H9 (cell line): Measurements from ENCODE around the gene SS18L1. TPM values are rescaled to one million over a fixed set of nuclear protein-coding genes. Genes with fewer than 3 reads are reported as not detected.

Experiments
- DNase-seq: peaks from one replicate; pipeline ENCODE4 v3.0.0-alpha.2; 2017
- H2AFZ ChIP-seq: one replicate; pipeline ENCODE4 v1.6.1; 2013; ENCODE audit warnings: mild to moderate bottlenecking, low read length, control low read depth, moderate library complexity
- H2AK5ac ChIP-seq: 2 replicates; pipeline ENCODE4 v1.6.1; 2013; ENCODE audit warnings: low read length, control low read depth, mixed read lengths; ENCODE audit not compliant: insufficient read length
- H2BK120ac ChIP-seq: one replicate; pipeline ENCODE4 v1.6.1; 2013; ENCODE audit warnings: low read depth, mild to moderate bottlenecking, low read length, control low read depth, inconsistent platforms; ENCODE audit not compliant: poor library complexity, severe bottlenecking
- H2BK12ac ChIP-seq: 2 replicates; pipeline ENCODE4 v1.6.1; 2013; ENCODE audit warnings: low read length, control low read depth, mixed read lengths, low read depth; ENCODE audit not compliant: insufficient read length
- H2BK15ac ChIP-seq: 2 replicates; pipeline ENCODE4 v1.6.1; 2013; ENCODE audit warnings: low read depth, low read length, control low read depth
- H2BK20ac ChIP-seq: one replicate; pipeline ENCODE4 v1.6.1; 2013; ENCODE audit warnings: low read depth, mild to moderate bottlenecking, low read length, control low read depth, inconsistent platforms; ENCODE audit not compliant: poor library complexity, severe bottlenecking
- H2BK5ac ChIP-seq: 2 replicates; pipeline ENCODE4 v1.6.1; 2013; ENCODE audit warnings: low read length, control low read depth, mixed read lengths; ENCODE audit not compliant: insufficient read length
- H3K14ac ChIP-seq: 2 replicates; pipeline ENCODE4 v1.6.1; 2013; ENCODE audit warnings: low read length, control low read depth; ENCODE audit not compliant: insufficient read depth
- H3K18ac ChIP-seq: 2 replicates; pipeline ENCODE4 v1.6.1; 2013; ENCODE audit warnings: low read depth, mild to moderate bottlenecking, mixed read lengths, low read length, control low read depth; ENCODE audit not compliant: insufficient read length
- H3K23ac ChIP-seq: 2 replicates; pipeline ENCODE4 v1.6.1; 2013; ENCODE audit warnings: low read length, control low read depth, mixed read lengths, low read depth; ENCODE audit not compliant: insufficient read length
- H3K23me2 ChIP-seq: 2 replicates; pipeline ENCODE4 v1.6.1; 2013; ENCODE audit warnings: low read depth, mild to moderate bottlenecking, mixed read lengths, low read length, control low read depth; ENCODE audit not compliant: insufficient read length, poor library complexity, severe bottlenecking
- H3K27ac ChIP-seq: 2 replicates; pipeline ENCODE4 v1.5.1; 2013; ENCODE audit warnings: low read length, control low read depth, mixed read lengths, low read depth; ENCODE audit not compliant: insufficient read length
- H3K27me3 ChIP-seq: 2 replicates; pipeline ENCODE4 v1.6.1; 2013; ENCODE audit warnings: low read length, control low read depth, inconsistent platforms; ENCODE audit not compliant: insufficient read depth
- H3K4ac ChIP-seq: 2 replicates; pipeline ENCODE4 v1.6.1; 2013; ENCODE audit warnings: low read depth, mild to moderate bottlenecking, control low read depth, inconsistent platforms, low read length, moderate library complexity
- H3K4me1 ChIP-seq: 2 replicates; pipeline ENCODE4 v1.6.1; 2013; ENCODE audit warnings: low read length, control low read depth, inconsistent platforms; ENCODE audit not compliant: insufficient read depth
- H3K4me2 ChIP-seq: 2 replicates; pipeline ENCODE4 v1.6.1; 2013; ENCODE audit warnings: low read length, control low read depth, mixed read lengths; ENCODE audit not compliant: insufficient read length, insufficient read depth
- H3K56ac ChIP-seq: 2 replicates; pipeline ENCODE4 v1.6.1; 2013; ENCODE audit warnings: low read depth, mild to moderate bottlenecking, mixed read lengths, low read length, control low read depth; ENCODE audit not compliant: insufficient read length
- H3K79me1 ChIP-seq: 2 replicates; pipeline ENCODE4 v1.6.1; 2013; ENCODE audit warnings: low read depth, mild to moderate bottlenecking, moderate library complexity, low read length, control low read depth, inconsistent platforms; ENCODE audit not compliant: insufficient read depth, poor library complexity, severe bottlenecking
- H3K79me2 ChIP-seq: 2 replicates; pipeline ENCODE4 v1.6.1; 2013; ENCODE audit warnings: low read length, control low read depth, inconsistent platforms; ENCODE audit not compliant: insufficient read depth
- H3K9ac ChIP-seq: 2 replicates; pipeline ENCODE4 v1.6.1; 2013; ENCODE audit warnings: low read length, control low read depth, mixed read lengths; ENCODE audit not compliant: insufficient read length; ENCODE audit errors: extremely low read depth
- H3K9me3 ChIP-seq: one replicate; pipeline ENCODE4 v1.6.1; 2013; ENCODE audit warnings: low read depth, low read length, inconsistent platforms; ENCODE audit not compliant: control insufficient read depth
- H3T11ph ChIP-seq: one replicate; pipeline ENCODE4 v1.6.1; 2013; ENCODE audit warnings: mild to moderate bottlenecking, low read length, control low read depth, inconsistent platforms
- H4K20me1 ChIP-seq: one replicate; pipeline ENCODE4 v1.6.1; 2013; ENCODE audit not compliant: control insufficient read depth, insufficient read length, insufficient read depth
- H4K5ac ChIP-seq: 2 replicates; pipeline ENCODE4 v1.6.1; 2013; ENCODE audit warnings: low read depth, mild to moderate bottlenecking, mixed read lengths, low read length, control low read depth; ENCODE audit not compliant: insufficient read length
- H4K8ac ChIP-seq: replicated peaks from 2 replicates; pipeline ENCODE4 v1.6.1; 2013; ENCODE audit warnings: low read length, control low read depth, mixed read lengths, low read depth; ENCODE audit not compliant: insufficient read length
- H4K91ac ChIP-seq: 2 replicates; pipeline ENCODE4 v1.6.1; 2013; ENCODE audit warnings: low read depth, mild to moderate bottlenecking, moderate library complexity, mixed read lengths, low read length, control low read depth; ENCODE audit not compliant: insufficient read length
- H3K27ac Mint-ChIP-seq, 3 experiments: 2 replicates in 2 of 3; 3 replicates in 1 of 3; pipeline ENCODE4 v1.8.0; 2020 to 2021; ENCODE audit warnings: mixed read lengths in 3 of 3, mild to moderate bottlenecking in 1 of 3, moderate library complexity in 1 of 3
- H3K27me3 Mint-ChIP-seq: 2 replicates; pipeline ENCODE4 v1.8.0; 2021; ENCODE audit warnings: low read depth, mild to moderate bottlenecking, moderate library complexity, mixed read lengths
- H3K36me3 Mint-ChIP-seq, 3 experiments: 2 replicates in 2 of 3; 3 replicates in 1 of 3; pipeline ENCODE4 v1.8.0; 2020 to 2021; ENCODE audit warnings: low read depth in 3 of 3, mixed read lengths in 3 of 3; ENCODE audit not compliant: insufficient read depth in 1 of 3
- H3K4me1 Mint-ChIP-seq, 2 experiments: 2 replicates each; pipeline ENCODE4 v1.8.0; 2020; ENCODE audit warnings: mixed read lengths in 2 of 2
- H3K4me3 Mint-ChIP-seq, 2 experiments: 2 replicates in 1 of 2; 3 replicates in 1 of 2; pipeline ENCODE4 v1.8.0; 2020 to 2021; ENCODE audit warnings: mild to moderate bottlenecking in 2 of 2, mixed read lengths in 2 of 2, moderate library complexity in 1 of 2
- H3K9me3 Mint-ChIP-seq, 2 experiments: 2 replicates in 1 of 2; 3 replicates in 1 of 2; pipeline ENCODE4 v1.8.0; 2020; ENCODE audit warnings: mild to moderate bottlenecking in 2 of 2, mixed read lengths in 2 of 2, moderate library complexity in 1 of 2
- WGBS: extraction: QIAGEN DNeasy Blood & Tissue Kit; methylation state at CpG from one replicate; pipeline ENCODE4 v1.1.7; 2013; ENCODE audit warnings: missing lambda C conversion rate, low lambda C conversion rate, mixed read lengths; ENCODE audit not compliant: insufficient read length; ENCODE audit errors: extremely low coverage; 5-methylcytosine and 5-hydroxymethylcytosine counted together
- total RNA-seq: library from RNA; stranded (reverse); gene quantifications from 2 replicates; pipeline ENCODE4 v1.2.1, GENCODE V29; 2021
- TF ChIP-seq, protein P1 (sequence below): fragments of 200-600 bp; sonication (generic); conservative IDR thresholded peaks from 3 replicates; pipeline ENCODE4 v1.8.0; 2021; ENCODE audit warnings: antibody characterized with exemption, mild to moderate bottlenecking

Gene SS18L1
- total RNA-seq, 1 experiment from 2014 or later: 22.2 TPM

DNA sequence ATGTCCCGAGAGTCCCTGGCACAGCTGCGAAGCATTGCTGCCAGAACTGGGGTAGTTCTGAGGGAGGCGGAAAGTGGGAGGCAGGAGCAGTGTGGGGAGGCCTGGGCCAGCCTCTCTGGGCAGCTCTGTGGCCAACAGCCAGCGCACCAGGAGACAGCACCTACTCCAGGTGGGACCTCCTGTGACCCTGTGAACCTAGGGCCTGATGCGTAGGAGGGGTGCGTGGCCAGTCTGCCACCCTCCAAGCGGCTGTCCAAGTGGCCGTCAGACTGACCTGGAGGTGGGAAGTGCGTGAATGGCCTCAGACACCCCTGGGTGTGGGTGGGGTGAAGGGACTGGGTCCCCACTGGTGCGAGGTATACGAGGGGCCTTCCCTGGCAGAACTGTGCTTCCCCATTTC is 15.5 kb downstream of the SS18L1 start:
- Histone ChIP-seq H2BK20ac (no peak overlapping the region), H3K14ac (no peak overlapping the region), H4K5ac (no peak overlapping the region), H2AK5ac (no peak overlapping the region), H3K18ac (no peak overlapping the region), H3K23ac (no peak overlapping the region), H3K9ac (no peak overlapping the region), H3K9me3 (no peaks in the 10 kb centered on the region), H3K56ac (no peak overlapping the region), H3K4me1 (no peaks in the 10 kb centered on the region), H2AFZ (no peak overlapping the region), H3T11ph (no peak overlapping the region), H3K79me1 (no peaks in the 10 kb centered on the region), H3K4ac (no peak overlapping the region), H3K27me3 (no peaks in the 10 kb centered on the region), H3K27ac (no peak overlapping the region), H4K20me1 (no peaks in the 10 kb centered on the region), H4K8ac (no peak overlapping the region), H2BK5ac (no peak overlapping the region), H2BK15ac (no peak overlapping the region), H4K91ac (no peak overlapping the region), H3K4me2 (no peak overlapping the region), H3K23me2 (no peaks in the 10 kb centered on the region), H2BK12ac (no peak overlapping the region), H3K79me2 (peaks cover 6% of the 10 kb centered on the region; the same call in 1 of the 2 replicates), H2BK120ac (no peak overlapping the region)
- Mint-ChIP-seq H3K36me3 (peaks cover 21 to 50% (median 40%) of the 10 kb centered on the region in 3 experiments), H3K27me3 (no peaks in the 10 kb centered on the region), H3K4me1 (peaks cover 22 to 25% of the 10 kb centered on the region in 2 experiments), H3K9me3 (no peaks in the 10 kb centered on the region), H3K27ac (no peak overlapping the region; a peak in 1 of 7 replicates), H3K4me3 (no peak overlapping the region)
- TF ChIP-seq, protein P1, sequence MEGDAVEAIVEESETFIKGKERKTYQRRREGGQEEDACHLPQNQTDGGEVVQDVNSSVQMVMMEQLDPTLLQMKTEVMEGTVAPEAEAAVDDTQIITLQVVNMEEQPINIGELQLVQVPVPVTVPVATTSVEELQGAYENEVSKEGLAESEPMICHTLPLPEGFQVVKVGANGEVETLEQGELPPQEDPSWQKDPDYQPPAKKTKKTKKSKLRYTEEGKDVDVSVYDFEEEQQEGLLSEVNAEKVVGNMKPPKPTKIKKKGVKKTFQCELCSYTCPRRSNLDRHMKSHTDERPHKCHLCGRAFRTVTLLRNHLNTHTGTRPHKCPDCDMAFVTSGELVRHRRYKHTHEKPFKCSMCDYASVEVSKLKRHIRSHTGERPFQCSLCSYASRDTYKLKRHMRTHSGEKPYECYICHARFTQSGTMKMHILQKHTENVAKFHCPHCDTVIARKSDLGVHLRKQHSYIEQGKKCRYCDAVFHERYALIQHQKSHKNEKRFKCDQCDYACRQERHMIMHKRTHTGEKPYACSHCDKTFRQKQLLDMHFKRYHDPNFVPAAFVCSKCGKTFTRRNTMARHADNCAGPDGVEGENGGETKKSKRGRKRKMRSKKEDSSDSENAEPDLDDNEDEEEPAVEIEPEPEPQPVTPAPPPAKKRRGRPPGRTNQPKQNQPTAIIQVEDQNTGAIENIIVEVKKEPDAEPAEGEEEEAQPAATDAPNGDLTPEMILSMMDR: no peak
- no peak for DNase-seq
- WGBS: no CpG with 5 or more reads among the region's 11 CpGs
